Loucy (cell line): Measurements from ENCODE around the gene PEX14.

ENCODE experiments used
- H2AFZ ChIP-seq: fragments of 200-600 bp; sonication (generic); 2 replicates; pipeline ENCODE4 v1.6.0; 2016; ENCODE audit warnings: antibody characterized with exemption, mild to moderate bottlenecking, low read length, moderate library complexity
- H3F3A ChIP-seq: fragments of 200-600 bp; 2 replicates; pipeline ENCODE4 v1.6.0; 2016; ENCODE audit warnings: antibody characterized with exemption, low read depth, mild to moderate bottlenecking
- H3K27me3 ChIP-seq: fragments of 200-600 bp; sonication (generic); 2 replicates; pipeline ENCODE4 v1.6.1; 2014; ENCODE audit warnings: low read length, mild to moderate bottlenecking; ENCODE audit not compliant: insufficient read depth, poor library complexity, severe bottlenecking
- H3K36me3 ChIP-seq: fragments of 200-600 bp; sonication (generic); 2 replicates; pipeline ENCODE4 v1.6.1; 2016; ENCODE audit warnings: low read length; ENCODE audit not compliant: insufficient read depth
- H3K4me1 ChIP-seq: fragments of 200-600 bp; sonication (generic); 2 replicates; pipeline ENCODE4 v1.5.1; 2014; ENCODE audit warnings: low read length, mild to moderate bottlenecking; ENCODE audit not compliant: insufficient read depth, poor library complexity, severe bottlenecking
- H3K4me2 ChIP-seq: fragments of 200-600 bp; sonication (generic); 2 replicates; pipeline ENCODE4 v1.6.0; 2014; ENCODE audit warnings: antibody characterized with exemption, low read length, low read depth, mild to moderate bottlenecking; ENCODE audit not compliant: poor library complexity, severe bottlenecking
- H3K4me3 ChIP-seq: fragments of 200-600 bp; sonication (generic); 2 replicates; pipeline ENCODE4 v1.5.1; 2014; ENCODE audit warnings: low read length, mild to moderate bottlenecking, mixed read lengths; ENCODE audit not compliant: poor library complexity, severe bottlenecking
- H3K79me2 ChIP-seq: fragments of 200-600 bp; sonication (generic); 2 replicates; pipeline ENCODE4 v1.6.1; 2014; ENCODE audit warnings: low read length; ENCODE audit not compliant: insufficient read depth
- H3K9ac ChIP-seq: fragments of 200-600 bp; sonication (generic); 2 replicates; pipeline ENCODE4 v1.6.0; 2014; ENCODE audit warnings: mild to moderate bottlenecking, low read depth, low read length, moderate library complexity; ENCODE audit not compliant: poor library complexity, severe bottlenecking
- H3K9me2 ChIP-seq: fragments of 200-600 bp; sonication (generic); replicated peaks from 2 replicates; pipeline ENCODE4 v1.6.1; 2016; ENCODE audit warnings: low read depth, low read length, mixed read lengths
- H3K9me3 ChIP-seq: fragments of 200-600 bp; sonication (generic); 2 replicates; pipeline ENCODE4 v1.6.1; 2014; ENCODE audit warnings: mild to moderate bottlenecking, antibody characterized with exemption, low read length, low read depth; ENCODE audit not compliant: insufficient read depth
- H4K20me1 ChIP-seq: fragments of 200-600 bp; sonication (generic); 2 replicates; pipeline ENCODE4 v1.6.0; 2014; ENCODE audit warnings: antibody characterized with exemption, low read length, mild to moderate bottlenecking; ENCODE audit not compliant: insufficient read depth, poor library complexity, severe bottlenecking
- CTCF ChIP-seq: fragments of 200-600 bp; sonication (generic); conservative IDR thresholded peaks from 2 replicates; pipeline ENCODE4 v1.5.1; 2014; ENCODE audit warnings: mild to moderate bottlenecking, antibody characterized with exemption, low read length
- EZH2phosphoT487 ChIP-seq: fragments of 200-600 bp; IDR thresholded peaks from 2 replicates; pipeline ENCODE4 v1.6.1; 2018; ENCODE audit warnings: antibody characterized with exemption, mild to moderate bottlenecking, moderate library complexity, borderline replicate concordance

Gene PEX14

GRCh38 chr1:10676963-10677362 lies 202.2 kb downstream of the PEX14 start:
- no peaks in the 10 kb centered on the region for H3K9me2 ChIP-seq
- H3K4me1 ChIP-seq = peaks cover 12% of the 10 kb centered on the region
- no peak overlapping the region for H3K9ac ChIP-seq
- TF ChIP-seq EZH2phosphoT487 = no peak
- TF ChIP-seq CTCF = no peak
- no peaks in the 10 kb centered on the region for H3K27me3 ChIP-seq
- H3K36me3 ChIP-seq = no peaks in the 10 kb centered on the region
- peaks cover 67% of the 10 kb centered on the region; the same call in 1 of the 2 replicates for H3K79me2 ChIP-seq
- no peaks in the 10 kb centered on the region for H3F3A ChIP-seq
- no peak overlapping the region for H3K4me2 ChIP-seq
- H3K9me3 ChIP-seq = no peaks in the 10 kb centered on the region
- H2AFZ ChIP-seq = no peak overlapping the region
- peaks cover 12% of the 10 kb centered on the region for H4K20me1 ChIP-seq
- no peak overlapping the region for H3K4me3 ChIP-seq

GRCh38 chr1:10677491-10678391 lies 203.0 kb downstream of the PEX14 start:
- Histone ChIP-seq H3K9me2 (no peaks in the 10 kb centered on the region), H2AFZ (no peak overlapping the region), H3K9ac (no peak overlapping the region), H3F3A (no peaks in the 10 kb centered on the region), H3K4me2 (no peak overlapping the region), H3K27me3 (no peaks in the 10 kb centered on the region), H3K79me2 (peaks cover 65% of the 10 kb centered on the region; the same call in 1 of the 2 replicates), H3K9me3 (no peaks in the 10 kb centered on the region), H3K36me3 (no peaks in the 10 kb centered on the region), H4K20me1 (peaks cover 9% of the 10 kb centered on the region), H3K4me3 (no peak overlapping the region), H3K4me1 (peaks cover 12% of the 10 kb centered on the region)
- TF ChIP-seq CTCF = no peak
- TF ChIP-seq EZH2phosphoT487 = no peak

- Histone ChIP-seq H3K4me1 (peaks cover 12% of the 10 kb centered on the region), H3K4me3 (no peak overlapping the region), H3K36me3 (no peaks in the 10 kb centered on the region), H4K20me1 (peaks cover 6% of the 10 kb centered on the region), H3K9ac (no peak overlapping the region), H3F3A (no peaks in the 10 kb centered on the region), H3K9me3 (no peaks in the 10 kb centered on the region), H3K9me2 (no peaks in the 10 kb centered on the region), H3K79me2 (peaks cover 65% of the 10 kb centered on the region; the same call in 1 of the 2 replicates), H3K27me3 (no peaks in the 10 kb centered on the region), H2AFZ (no peak overlapping the region), H3K4me2 (no peak overlapping the region)
- TF ChIP-seq CTCF = no peak
- no peak for TF ChIP-seq EZH2phosphoT487
These were observed 203.7 kb downstream of the PEX14 start for GRCh38 chr1:10678402-10678801.
